SK-N-SH treated with all-trans-retinoic acid at 6 μM for 48 hours (cell line): ENCODE measurements around the gene GALNT7.

Experiments
- ATAC-seq: fragments of 200-7000 bp; cut with Tn5 transposase; 3 replicates; pipeline ENCODE4 v1.9.1; 2020; ENCODE audit warnings: mild to moderate bottlenecking, moderate library complexity
- ARNTL ChIP-seq: fragments of 450-650 bp; formaldehyde crosslinking; IDR thresholded peaks from 2 replicates; pipeline ENCODE4 v1.5.0; 2020; ENCODE audit warnings: low read depth, mild to moderate bottlenecking, moderate library complexity, borderline replicate concordance
- BACH2 ChIP-seq: fragments of 250-450 bp; sonication (Bioruptor Pico); IDR thresholded peaks from 2 replicates; pipeline ENCODE4 v1.9.0; 2021; ENCODE audit warnings: mild to moderate bottlenecking, borderline replicate concordance
- CSDC2 ChIP-seq: fragments of 250-450 bp; sonication (Bioruptor Pico); IDR thresholded peaks from 2 replicates; pipeline ENCODE4 v1.5.0; 2020; ENCODE audit warnings: mild to moderate bottlenecking, moderate library complexity
- ESRRG ChIP-seq: fragments of 250-450 bp; sonication (Bioruptor Pico); IDR thresholded peaks from 2 replicates; pipeline ENCODE4 v1.6.1; 2021; ENCODE audit warnings: mild to moderate bottlenecking
- GLIS3 ChIP-seq: fragments of 250-450 bp; sonication (Bioruptor Pico); IDR thresholded peaks from 2 replicates; pipeline ENCODE4 v1.5.0; 2020; ENCODE audit warnings: mild to moderate bottlenecking, moderate library complexity
- ISL1 ChIP-seq: fragments of 250-450 bp; sonication (Bioruptor Pico); IDR thresholded peaks from 2 replicates; pipeline ENCODE4 v2.1.2; 2022; ENCODE audit warnings: mild to moderate bottlenecking, moderate library complexity
- OSR1 ChIP-seq: fragments of 250-450 bp; sonication (Bioruptor Pico); IDR thresholded peaks from 2 replicates; pipeline ENCODE4 v1.8.0; 2022; ENCODE audit warnings: moderate library complexity, mild to moderate bottlenecking, inconsistent platforms
- PPARA ChIP-seq: fragments of 250-450 bp; sonication (Bioruptor Pico); IDR thresholded peaks from 2 replicates; pipeline ENCODE4 v1.5.0; 2020; ENCODE audit warnings: mild to moderate bottlenecking, borderline replicate concordance
- RARB ChIP-seq: fragments of 250-450 bp; sonication (Bioruptor Pico); IDR thresholded peaks from 2 replicates; pipeline ENCODE4 v1.8.0; 2021; ENCODE audit warnings: mild to moderate bottlenecking, moderate library complexity
- SNAI2 ChIP-seq: fragments of 250-450 bp; sonication (Bioruptor Pico); IDR thresholded peaks from 2 replicates; pipeline ENCODE4 v1.5.0; 2020; ENCODE audit warnings: mild to moderate bottlenecking, moderate library complexity
- TCF4 ChIP-seq: fragments of 250-450 bp; sonication (Bioruptor Pico); IDR thresholded peaks from 2 replicates; pipeline ENCODE4 v1.8.0; 2021; ENCODE audit warnings: mild to moderate bottlenecking, moderate library complexity, borderline replicate concordance
- ZC3H10 ChIP-seq: fragments of 250-450 bp; sonication (Bioruptor Pico); IDR thresholded peaks from 2 replicates; pipeline ENCODE4 v1.5.1; 2021; ENCODE audit warnings: mild to moderate bottlenecking, moderate library complexity
- ZFP3 ChIP-seq: fragments of 250-450 bp; sonication (Bioruptor Pico); IDR thresholded peaks from 2 replicates; pipeline ENCODE4 v1.5.0; 2020; ENCODE audit warnings: mild to moderate bottlenecking, moderate library complexity
- ZFP30 ChIP-seq: fragments of 450-650 bp; formaldehyde crosslinking; IDR thresholded peaks from 2 replicates; pipeline ENCODE4 v1.5.0; 2022; ENCODE audit warnings: mild to moderate bottlenecking, moderate library complexity
- ZNF565 ChIP-seq: fragments of 450-650 bp; formaldehyde crosslinking; conservative IDR thresholded peaks from 2 replicates; pipeline ENCODE4 v1.5.0; 2020; ENCODE audit warnings: low read depth, mild to moderate bottlenecking, moderate library complexity
- ZNF70 ChIP-seq: fragments of 450-650 bp; formaldehyde crosslinking; IDR thresholded peaks from 2 replicates; pipeline ENCODE4 v1.5.0; 2020; ENCODE audit warnings: mild to moderate bottlenecking, moderate library complexity
- TF ChIP-seq, protein P1 (sequence below): fragments of 250-450 bp; sonication (Bioruptor Pico); IDR thresholded peaks from 2 replicates; pipeline ENCODE4 v1.5.1; 2021; ENCODE audit warnings: mild to moderate bottlenecking, moderate library complexity
- TF ChIP-seq, protein P2 (sequence below): fragments of 250-450 bp; sonication (Bioruptor Pico); IDR thresholded peaks from 2 replicates; pipeline ENCODE4 v1.5.1; 2020; ENCODE audit warnings: low read depth, mild to moderate bottlenecking, moderate library complexity
- TF ChIP-seq, protein P3 (sequence below): fragments of 250-450 bp; sonication (Bioruptor Pico); IDR thresholded peaks from 2 replicates; pipeline ENCODE4 v1.5.0; 2020; ENCODE audit warnings: mild to moderate bottlenecking, moderate library complexity
- TF ChIP-seq, protein P4 (sequence below): fragments of 250-450 bp; sonication (Bioruptor Pico); IDR thresholded peaks from 2 replicates; pipeline ENCODE4 v1.8.0; 2021; ENCODE audit warnings: low read depth, mild to moderate bottlenecking, moderate library complexity, borderline replicate concordance

The GALNT7 gene

DNA sequence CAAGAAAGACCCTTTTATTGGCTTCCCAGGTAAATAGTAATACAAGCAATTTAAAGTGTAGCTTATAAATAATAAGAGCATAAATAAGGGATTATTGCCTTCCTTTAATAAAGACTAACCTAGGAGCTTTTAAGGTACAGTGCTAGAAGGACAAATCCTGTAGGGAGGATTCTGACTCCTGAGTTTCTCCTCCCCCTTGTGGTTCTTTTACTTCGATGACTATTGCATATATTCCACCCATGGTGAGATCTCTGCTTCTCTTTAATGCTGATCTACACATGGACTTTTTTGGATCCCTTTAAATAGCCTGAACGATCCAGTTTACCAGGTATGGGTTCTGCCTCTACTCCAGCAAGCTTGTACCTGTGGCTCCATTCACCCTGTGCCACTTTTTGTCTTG lies 2.5 kb downstream of the GALNT7 start:
- peak; percentile 28; the same call in 2 of the 3 replicates for ATAC-seq
- TF ChIP-seq RARB (CRISPR knock-in tag) (no peak), GLIS3 (CRISPR knock-in tag) (no peak), ZNF70 (peak; percentile 64), ISL1 (CRISPR knock-in tag) (no peak), ZFP3 (CRISPR knock-in tag) (no peak)
- TF ChIP-seq, all 23 proteins: peak for 1

DNA sequence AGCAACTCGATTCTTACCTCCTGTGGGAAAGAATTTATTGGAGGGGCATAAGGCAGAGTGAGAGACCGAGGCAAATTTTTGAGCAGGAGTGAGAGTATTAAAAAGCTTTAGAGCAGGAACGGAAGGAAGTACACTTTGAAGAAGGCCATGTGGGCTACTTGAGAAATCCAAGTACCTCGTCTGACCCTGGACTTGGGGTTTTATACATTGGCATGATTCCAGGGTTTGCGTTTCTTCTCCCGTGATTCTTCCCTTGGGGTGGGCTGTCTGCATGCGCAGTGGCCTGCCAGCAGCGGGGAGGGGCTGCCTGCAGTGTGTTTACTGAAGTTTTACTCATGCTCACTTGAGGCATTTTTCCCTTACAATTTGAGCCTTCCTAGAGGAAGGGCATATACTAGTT lies 3.4 kb downstream of the GALNT7 start:
- no peak for ATAC-seq
- no peak for TF ChIP-seq ARNTL (CRISPR knock-in tag)
- TF ChIP-seq SNAI2 (CRISPR knock-in tag): no peak
- no peak for TF ChIP-seq TCF4 (CRISPR knock-in tag)
- no peak for TF ChIP-seq ZNF565 (CRISPR knock-in tag)
- TF ChIP-seq ZFP30 (CRISPR knock-in tag): no peak
- TF ChIP-seq RARB (CRISPR knock-in tag): no peak
- no peak for TF ChIP-seq ZC3H10 (CRISPR knock-in tag)
- TF ChIP-seq GLIS3 (CRISPR knock-in tag): no peak
- no peak for TF ChIP-seq ZFP3 (CRISPR knock-in tag)
- no peak for TF ChIP-seq PPARA (CRISPR knock-in tag)
- TF ChIP-seq, protein P1, sequence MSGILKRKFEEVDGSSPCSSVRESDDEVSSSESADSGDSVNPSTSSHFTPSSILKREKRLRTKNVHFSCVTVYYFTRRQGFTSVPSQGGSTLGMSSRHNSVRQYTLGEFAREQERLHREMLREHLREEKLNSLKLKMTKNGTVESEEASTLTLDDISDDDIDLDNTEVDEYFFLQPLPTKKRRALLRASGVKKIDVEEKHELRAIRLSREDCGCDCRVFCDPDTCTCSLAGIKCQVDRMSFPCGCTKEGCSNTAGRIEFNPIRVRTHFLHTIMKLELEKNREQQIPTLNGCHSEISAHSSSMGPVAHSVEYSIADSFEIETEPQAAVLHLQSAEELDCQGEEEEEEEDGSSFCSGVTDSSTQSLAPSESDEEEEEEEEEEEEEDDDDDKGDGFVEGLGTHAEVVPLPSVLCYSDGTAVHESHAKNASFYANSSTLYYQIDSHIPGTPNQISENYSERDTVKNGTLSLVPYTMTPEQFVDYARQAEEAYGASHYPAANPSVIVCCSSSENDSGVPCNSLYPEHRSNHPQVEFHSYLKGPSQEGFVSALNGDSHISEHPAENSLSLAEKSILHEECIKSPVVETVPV (CRISPR knock-in tag): no peak
- TF ChIP-seq, protein P2, sequence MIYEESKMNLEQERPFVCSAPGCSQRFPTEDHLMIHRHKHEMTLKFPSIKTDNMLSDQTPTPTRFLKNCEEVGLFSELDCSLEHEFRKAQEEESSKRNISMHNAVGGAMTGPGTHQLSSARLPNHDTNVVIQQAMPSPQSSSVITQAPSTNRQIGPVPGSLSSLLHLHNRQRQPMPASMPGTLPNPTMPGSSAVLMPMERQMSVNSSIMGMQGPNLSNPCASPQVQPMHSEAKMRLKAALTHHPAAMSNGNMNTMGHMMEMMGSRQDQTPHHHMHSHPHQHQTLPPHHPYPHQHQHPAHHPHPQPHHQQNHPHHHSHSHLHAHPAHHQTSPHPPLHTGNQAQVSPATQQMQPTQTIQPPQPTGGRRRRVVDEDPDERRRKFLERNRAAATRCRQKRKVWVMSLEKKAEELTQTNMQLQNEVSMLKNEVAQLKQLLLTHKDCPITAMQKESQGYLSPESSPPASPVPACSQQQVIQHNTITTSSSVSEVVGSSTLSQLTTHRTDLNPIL: no peak
- TF ChIP-seq, protein P3, sequence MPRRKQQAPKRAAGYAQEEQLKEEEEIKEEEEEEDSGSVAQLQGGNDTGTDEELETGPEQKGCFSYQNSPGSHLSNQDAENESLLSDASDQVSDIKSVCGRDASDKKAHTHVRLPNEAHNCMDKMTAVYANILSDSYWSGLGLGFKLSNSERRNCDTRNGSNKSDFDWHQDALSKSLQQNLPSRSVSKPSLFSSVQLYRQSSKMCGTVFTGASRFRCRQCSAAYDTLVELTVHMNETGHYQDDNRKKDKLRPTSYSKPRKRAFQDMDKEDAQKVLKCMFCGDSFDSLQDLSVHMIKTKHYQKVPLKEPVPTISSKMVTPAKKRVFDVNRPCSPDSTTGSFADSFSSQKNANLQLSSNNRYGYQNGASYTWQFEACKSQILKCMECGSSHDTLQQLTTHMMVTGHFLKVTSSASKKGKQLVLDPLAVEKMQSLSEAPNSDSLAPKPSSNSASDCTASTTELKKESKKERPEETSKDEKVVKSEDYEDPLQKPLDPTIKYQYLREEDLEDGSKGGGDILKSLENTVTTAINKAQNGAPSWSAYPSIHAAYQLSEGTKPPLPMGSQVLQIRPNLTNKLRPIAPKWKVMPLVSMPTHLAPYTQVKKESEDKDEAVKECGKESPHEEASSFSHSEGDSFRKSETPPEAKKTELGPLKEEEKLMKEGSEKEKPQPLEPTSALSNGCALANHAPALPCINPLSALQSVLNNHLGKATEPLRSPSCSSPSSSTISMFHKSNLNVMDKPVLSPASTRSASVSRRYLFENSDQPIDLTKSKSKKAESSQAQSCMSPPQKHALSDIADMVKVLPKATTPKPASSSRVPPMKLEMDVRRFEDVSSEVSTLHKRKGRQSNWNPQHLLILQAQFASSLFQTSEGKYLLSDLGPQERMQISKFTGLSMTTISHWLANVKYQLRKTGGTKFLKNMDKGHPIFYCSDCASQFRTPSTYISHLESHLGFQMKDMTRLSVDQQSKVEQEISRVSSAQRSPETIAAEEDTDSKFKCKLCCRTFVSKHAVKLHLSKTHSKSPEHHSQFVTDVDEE (CRISPR knock-in tag): no peak

DNA sequence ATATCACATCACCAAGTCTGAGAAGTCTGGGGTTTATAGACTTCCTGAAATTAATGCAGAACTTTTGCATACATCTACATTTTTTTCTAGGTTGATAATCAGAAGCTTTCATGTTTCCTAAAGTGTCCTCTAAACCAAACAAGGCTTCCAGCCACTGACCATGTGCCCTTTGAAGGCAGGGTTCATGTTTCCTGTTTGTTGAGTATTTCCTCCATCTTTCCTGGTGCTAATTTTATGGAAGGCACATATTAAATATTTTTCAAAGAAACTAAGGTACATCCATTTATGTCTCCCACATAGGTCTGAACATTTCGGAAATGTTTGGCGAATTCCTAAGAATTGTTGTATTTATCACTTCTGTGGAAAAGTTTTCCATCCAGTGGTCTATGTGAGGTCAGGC lies 5.6 kb downstream of the GALNT7 start:
- no peak for ATAC-seq

More for the DNA sequence above, 5.6 kb downstream of the GALNT7 start:
- TF ChIP-seq OSR1 (CRISPR knock-in tag) (no peak), ISL1 (CRISPR knock-in tag) (no peak), ZNF70 (no peak), SNAI2 (CRISPR knock-in tag) (no peak), ESRRG (CRISPR knock-in tag) (no peak), BACH2 (no peak), TCF4 (CRISPR knock-in tag) (no peak), RARB (CRISPR knock-in tag) (no peak), CSDC2 (CRISPR knock-in tag) (no peak), GLIS3 (CRISPR knock-in tag) (no peak), ARNTL (CRISPR knock-in tag) (no peak), ZFP3 (CRISPR knock-in tag) (no peak), ZFP30 (CRISPR knock-in tag) (no peak), PPARA (CRISPR knock-in tag) (no peak), ZC3H10 (CRISPR knock-in tag) (no peak)
- TF ChIP-seq, protein P3 (CRISPR knock-in tag): no peak
- TF ChIP-seq, protein P1 (CRISPR knock-in tag): no peak
- TF ChIP-seq, protein P4, sequence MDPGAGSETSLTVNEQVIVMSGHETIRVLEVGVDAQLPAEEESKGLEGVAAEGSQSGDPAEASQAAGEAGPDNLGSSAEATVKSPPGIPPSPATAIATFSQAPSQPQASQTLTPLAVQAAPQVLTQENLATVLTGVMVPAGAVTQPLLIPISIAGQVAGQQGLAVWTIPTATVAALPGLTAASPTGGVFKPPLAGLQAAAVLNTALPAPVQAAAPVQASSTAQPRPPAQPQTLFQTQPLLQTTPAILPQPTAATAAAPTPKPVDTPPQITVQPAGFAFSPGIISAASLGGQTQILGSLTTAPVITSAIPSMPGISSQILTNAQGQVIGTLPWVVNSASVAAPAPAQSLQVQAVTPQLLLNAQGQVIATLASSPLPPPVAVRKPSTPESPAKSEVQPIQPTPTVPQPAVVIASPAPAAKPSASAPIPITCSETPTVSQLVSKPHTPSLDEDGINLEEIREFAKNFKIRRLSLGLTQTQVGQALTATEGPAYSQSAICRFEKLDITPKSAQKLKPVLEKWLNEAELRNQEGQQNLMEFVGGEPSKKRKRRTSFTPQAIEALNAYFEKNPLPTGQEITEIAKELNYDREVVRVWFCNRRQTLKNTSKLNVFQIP (CRISPR knock-in tag): no peak
- TF ChIP-seq, all 23 proteins: peak for 0
